Breast epithelium (tissue), 3 donors: ENCODE data around the gene FCHSD2.

ENCODE experiments used
- CTCF ChIP-seq, 3 donors: fragments of 450-650 bp; IDR thresholded peaks; one replicate each; pipeline ENCODE4 v1.5.1; 2016 to 2017; ENCODE audit warnings: antibody characterized with exemption in 3 of 3, mild to moderate bottlenecking in 3 of 3, moderate library complexity in 3 of 3
- POLR2A ChIP-seq: fragments of 450-650 bp; IDR thresholded peaks from one replicate; pipeline ENCODE4 v1.6.1; 2016; ENCODE audit warnings: antibody characterized with exemption, mild to moderate bottlenecking, moderate library complexity
- POLR2AphosphoS5 ChIP-seq, 3 donors: sonication (generic); formaldehyde crosslinking; IDR thresholded peaks; one replicate each; pipeline ENCODE4 v1.6.1; 2017; ENCODE audit warnings: antibody characterized with exemption in 3 of 3

GRCh38 chr11:72962084-72962483 lies 180.0 kb downstream of the FCHSD2 start:
- TF ChIP-seq CTCF (IDR thresholded peaks at IDR 0.05) (no peak), POLR2A (no peak), POLR2AphosphoS5 (IDR thresholded peaks at IDR 0.05) (no peak)
